Aorta (tissue), 5 donors: ENCODE results near the gene RIMS1. TPM values are rescaled to one million over a fixed set of nuclear protein-coding genes. Genes with fewer than 3 reads are reported as not detected.
A peak's percentile ranks its signal among the peaks of the same experiment; 100 is the strongest.

Experiments used
- ATAC-seq: fragments of 200-7000 bp; cut with Tn5 transposase; one replicate; pipeline ENCODE4 v1.9.1; 2022; ENCODE audit warnings: moderate library complexity; ENCODE audit not compliant: low FRiP score
- DNase-seq, 2 donors: peaks; one replicate each; pipeline ENCODE4 v3.0.0-alpha.2; 2020
- H3K27ac ChIP-seq, 2 donors: one replicate each; pipeline ENCODE4 v1.5.1; 2013; ENCODE audit warnings: low read length in 2 of 2, mild to moderate bottlenecking in 2 of 2, moderate library complexity in 2 of 2, control low read depth in 1 of 2, inconsistent platforms in 1 of 2, low read depth in 1 of 2
- H3K27me3 ChIP-seq, 2 donors: one replicate each; pipeline ENCODE4 v1.6.1; 2013; ENCODE audit warnings: control low read depth in 1 of 2, low read length in 1 of 2, mild to moderate bottlenecking in 1 of 2, moderate library complexity in 1 of 2; ENCODE audit not compliant: insufficient read depth in 2 of 2, control insufficient read depth in 1 of 2
- H3K36me3 ChIP-seq, 2 donors: one replicate each; pipeline ENCODE4 v1.6.1; 2013; ENCODE audit warnings: control low read depth in 1 of 2, low read length in 1 of 2, mild to moderate bottlenecking in 1 of 2; ENCODE audit not compliant: insufficient read depth in 2 of 2, control insufficient read depth in 1 of 2
- H3K4me1 ChIP-seq, 2 donors: one replicate each; pipeline ENCODE4 v1.6.1; 2013; ENCODE audit warnings: low read length in 2 of 2, control low read depth in 1 of 2, mild to moderate bottlenecking in 1 of 2, moderate library complexity in 1 of 2; ENCODE audit not compliant: insufficient read depth in 2 of 2, control insufficient read depth in 1 of 2
- H3K4me3 ChIP-seq, 2 donors: one replicate each; pipeline ENCODE4 v1.5.1; 2013; ENCODE audit warnings: low read length in 2 of 2, control low read depth in 1 of 2, mild to moderate bottlenecking in 1 of 2
- H3K9me3 ChIP-seq: one replicate; pipeline ENCODE4 v1.6.1; 2013; ENCODE audit warnings: mild to moderate bottlenecking, low read length; ENCODE audit not compliant: control insufficient read depth
- WGBS, 2 donors: extraction: QIAGEN DNeasy Blood & Tissue Kit; methylation state at CpG; one replicate each; pipeline ENCODE4 v1.1.7; 2013; 5-methylcytosine and 5-hydroxymethylcytosine counted together
- intact Hi-C, 2 donors: fragments of 100-400 bp; cut with DNase I; formaldehyde crosslinking; loops; one replicate each; pipeline versions ENCODE4 v1.14.2 to v1.15.0; 2022
- polyA plus RNA-seq, 2 donors: library from polyadenylated mRNA; stranded (reverse); fragments of 200-250 nt; gene quantifications; one replicate each; pipeline ENCODE4 v1.2.3, GENCODE V29; 2013
- total RNA-seq, 2 donors: library from RNA; stranded (reverse); fragmentation: NEBNext Ultra II Directional; extraction: Animal tissue kit (Norgen Biotek cat#: 25700); gene quantifications; one replicate each; pipeline ENCODE4 v1.2.1, GENCODE V29; 2021
- donor health status: healthy with polysubstance abuse.
- donor health status: Bipolar disorder and iron deficiency.
- donor health status: DM: no; HTN: no; CAD: no.
- donor health status: DM: no; HTN: no; CAD: no.
- donor health status: DM: yes; HTN: yes; CAD: no.

Gene RIMS1
- total and polyA plus RNA-seq, 4 donors, result under 0.01 to 5.7 (median 4.8) TPM; not detected in 1

GRCh38 chr6:72151742-72152141 is 265.4 kb downstream of the RIMS1 start:
- Histone ChIP-seq H3K9me3 (peaks cover 3% of the 10 kb centered on the region), H3K27me3 (no peaks in the 10 kb centered on the region), H3K4me3 (no peak overlapping the region), H3K4me1 (no peaks in the 10 kb centered on the region), H3K27ac (no peak overlapping the region), H3K36me3 (no peaks in the 10 kb centered on the region)
- ATAC-seq, result no peak
- intact Hi-C loops, result no loop called here
- WGBS, 2 donors, result 53 to 80% methylated on average over 2 of the region's 2 CpGs
- no peak for DNase-seq

DNA sequence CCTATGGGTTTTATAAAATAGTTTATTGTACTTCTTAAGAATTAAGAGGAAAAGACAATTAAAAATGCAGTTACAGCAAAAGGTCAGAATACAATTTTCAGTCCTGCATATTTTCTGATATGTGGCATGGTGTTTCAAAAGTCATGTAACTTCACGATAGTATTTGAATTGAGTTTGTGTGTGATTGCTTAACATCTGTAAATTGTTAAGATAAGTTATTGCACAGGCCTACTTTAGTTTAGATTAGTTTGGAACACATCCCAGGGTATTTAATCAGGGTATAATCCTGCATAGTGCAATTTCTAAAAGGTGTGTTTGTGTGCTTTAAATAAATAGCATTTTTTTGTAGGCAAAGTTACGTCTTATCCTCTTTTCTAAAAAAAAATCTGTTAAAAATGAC is 289.6 kb downstream of the RIMS1 start:
- intact Hi-C loops, result no loop called here
- DNase-seq (no peak), ATAC-seq (no peak)
- H3K27ac ChIP-seq, result no peak overlapping the region
- H3K36me3 ChIP-seq, result no peaks in the 10 kb centered on the region
- no peaks in the 10 kb centered on the region for H3K27me3 ChIP-seq
- 40 to 50% methylated on average over 2 of the region's 2 CpGs for WGBS, 2 donors
- no peak overlapping the region for H3K4me3 ChIP-seq
- H3K9me3 ChIP-seq, result no peaks in the 10 kb centered on the region
- H3K4me1 ChIP-seq, result no peaks in the 10 kb centered on the region

- ATAC-seq (peak; percentile 44), DNase-seq (no peak)
- Histone ChIP-seq H3K27ac (no peak overlapping the region), H3K9me3 (peaks cover 1% of the 10 kb centered on the region), H3K4me1 (no peaks in the 10 kb centered on the region), H3K36me3 (no peaks in the 10 kb centered on the region), H3K27me3 (no peaks in the 10 kb centered on the region), H3K4me3 (peak overlapping the region; percentile 1 to 19)
- intact Hi-C loops, result no loop called here
- WGBS, 2 donors, result 4% methylated on average over 82 to 100 of the region's 100 CpGs
Observed at GRCh38 chr6:72182337-72183246, 296.2 kb downstream of the RIMS1 start.

DNA sequence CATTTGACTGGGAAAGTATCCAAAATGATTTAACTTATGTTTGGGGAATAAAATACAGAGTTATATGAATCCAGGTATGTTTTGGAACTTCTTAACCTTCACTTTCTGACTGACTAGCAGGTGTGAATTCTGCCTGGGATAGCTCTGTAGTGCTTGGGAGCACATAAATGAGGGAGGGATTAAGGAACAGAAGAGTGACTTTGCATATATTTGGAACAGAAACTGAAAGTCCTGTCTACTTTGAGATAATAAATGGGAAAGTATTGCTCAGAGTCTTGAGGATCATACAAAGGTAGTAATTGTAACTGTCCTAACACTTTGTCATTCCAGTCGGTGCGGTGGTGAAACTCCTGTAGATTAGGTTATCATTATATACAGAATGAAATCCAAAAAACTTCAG is 317.6 kb downstream of the RIMS1 start:
- Histone ChIP-seq H3K4me1 (no peaks in the 10 kb centered on the region), H3K9me3 (no peaks in the 10 kb centered on the region), H3K27ac (no peak overlapping the region), H3K4me3 (no peak overlapping the region), H3K36me3 (no peaks in the 10 kb centered on the region), H3K27me3 (no peaks in the 10 kb centered on the region)
- DNase-seq (no peak), ATAC-seq (no peak)
- WGBS, 2 donors, result 77 to 82% methylated on average over 2 of the region's 2 CpGs
- intact Hi-C loops, result no loop called here

GRCh38 chr6:72205500-72205899 is 319.1 kb downstream of the RIMS1 start:
- no peak overlapping the region for H3K4me3 ChIP-seq
- H3K36me3 ChIP-seq, result no peaks in the 10 kb centered on the region
- no peak for ATAC-seq
- DNase-seq, result no peak
- no peaks in the 10 kb centered on the region for H3K4me1 ChIP-seq
- no peaks in the 10 kb centered on the region for H3K9me3 ChIP-seq
- H3K27ac ChIP-seq, result no peak overlapping the region
- intact Hi-C loops, result no loop called here
- H3K27me3 ChIP-seq, result no peaks in the 10 kb centered on the region

DNA sequence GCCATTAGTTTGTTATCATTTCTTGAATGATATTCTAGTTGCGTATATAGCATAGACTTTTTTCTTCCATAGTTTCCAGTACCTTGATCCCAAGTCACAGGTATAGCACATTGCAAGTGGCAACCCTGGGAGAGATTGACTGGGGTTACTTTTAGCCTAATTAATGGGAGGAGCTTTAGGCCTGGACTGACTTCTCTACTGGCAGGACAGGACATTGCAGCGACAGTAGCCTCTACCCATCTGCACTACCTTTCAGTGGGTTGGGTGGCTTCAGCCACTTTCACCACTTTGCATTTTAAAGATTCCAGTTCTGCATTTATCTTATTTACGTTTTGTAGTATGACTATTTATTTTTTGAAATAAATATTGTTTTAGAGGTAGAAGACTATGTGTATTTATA is 320.3 kb downstream of the RIMS1 start:
- DNase-seq, result no peak
- ATAC-seq, result no peak
- Histone ChIP-seq H3K9me3 (no peaks in the 10 kb centered on the region), H3K4me1 (no peaks in the 10 kb centered on the region), H3K27me3 (no peaks in the 10 kb centered on the region), H3K4me3 (no peak overlapping the region), H3K36me3 (no peaks in the 10 kb centered on the region), H3K27ac (no peak overlapping the region)
- intact Hi-C loops, result no loop called here
- 69 to 84% methylated on average over 3 of the region's 3 CpGs for WGBS, 2 donors

DNA sequence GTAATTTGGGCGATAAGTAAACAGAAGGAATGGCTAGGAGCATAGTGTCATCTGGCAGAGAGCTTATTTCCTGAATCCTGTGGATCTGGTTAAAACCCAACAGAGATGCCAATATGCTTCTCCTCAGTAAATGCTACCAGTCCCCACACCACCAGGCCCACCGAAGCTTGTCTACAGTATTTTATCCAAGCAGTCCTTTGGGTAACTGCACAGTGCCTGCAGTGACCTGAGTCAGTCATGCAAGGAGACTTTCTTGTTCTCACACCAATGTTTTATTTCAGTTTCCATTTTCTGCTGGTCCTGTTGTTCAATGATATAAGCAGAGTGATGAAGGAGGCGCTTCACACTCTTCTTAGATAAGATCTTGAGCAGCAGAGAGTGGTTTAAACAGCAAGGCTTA is 326.3 kb downstream of the RIMS1 start:
- WGBS, 2 donors, result 73 to 84% methylated on average over 3 of the region's 3 CpGs
- ATAC-seq (no peak), DNase-seq (no peak)
- intact Hi-C loops, result no loop called here
- H3K27ac ChIP-seq, result no peak overlapping the region
- H3K4me1 ChIP-seq, result no peaks in the 10 kb centered on the region
- H3K9me3 ChIP-seq, result peaks cover 1% of the 10 kb centered on the region
- no peaks in the 10 kb centered on the region for H3K27me3 ChIP-seq
- H3K36me3 ChIP-seq, result no peaks in the 10 kb centered on the region
- H3K4me3 ChIP-seq, result no peak overlapping the region

- no peak overlapping the region for H3K4me3 ChIP-seq
- DNase-seq, result no peak
- H3K9me3 ChIP-seq, result peaks cover 1% of the 10 kb centered on the region
- no peak overlapping the region for H3K27ac ChIP-seq
- H3K36me3 ChIP-seq, result no peaks in the 10 kb centered on the region
- ATAC-seq, result no peak
- 94 to 95% methylated on average over 1 of the region's 1 CpG for WGBS, 2 donors
- intact Hi-C loops, result no loop called here
- H3K4me1 ChIP-seq, result no peaks in the 10 kb centered on the region
- no peaks in the 10 kb centered on the region for H3K27me3 ChIP-seq
Observed at GRCh38 chr6:72213654-72214053, 327.3 kb downstream of the RIMS1 start.
